Astrocyte of the hippocampus (primary cell): Measurements from ENCODE around the gene STPG1.
A peak's percentile ranks its signal among the peaks of the same experiment; 100 is the strongest.

ENCODE experiments used
- DNase-seq: peaks from one replicate; pipeline ENCODE4 v3.0.0; 2011; ENCODE audit warnings: low read depth, low spot score

Gene STPG1

DNA sequence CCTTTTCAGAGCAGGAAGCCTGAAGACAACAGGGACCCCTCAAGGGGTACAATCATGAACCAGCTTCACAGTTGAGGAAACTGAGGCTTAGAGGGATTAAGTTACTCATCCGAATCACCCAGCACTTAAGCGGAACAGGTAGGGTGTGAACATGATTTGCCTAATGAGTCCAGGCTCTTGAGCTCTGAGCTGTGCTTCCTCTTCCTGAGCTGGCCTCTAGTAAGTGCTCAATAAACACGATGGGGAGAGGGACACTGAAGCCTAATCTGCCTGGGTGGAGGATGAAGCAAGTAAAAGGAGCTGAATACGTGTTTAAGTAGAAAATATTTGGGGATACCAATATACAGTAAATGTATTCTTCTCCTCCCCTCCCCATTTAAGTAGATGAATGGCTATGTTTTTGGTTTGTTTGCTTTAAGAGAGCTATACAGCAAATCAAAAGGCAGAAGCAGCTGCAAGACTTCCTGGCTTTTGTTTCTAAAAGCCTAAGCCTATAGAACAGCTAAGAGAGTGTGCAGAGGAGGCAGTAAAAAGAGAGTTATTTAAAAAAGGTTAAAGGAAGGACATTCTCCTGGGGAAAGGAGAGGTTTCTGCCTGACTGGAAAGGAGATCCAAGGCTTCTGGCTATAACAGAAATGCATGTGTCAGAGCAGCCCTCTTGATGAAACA is 20.5 kb downstream of the STPG1 start:
- DNase-seq: no peak

DNA sequence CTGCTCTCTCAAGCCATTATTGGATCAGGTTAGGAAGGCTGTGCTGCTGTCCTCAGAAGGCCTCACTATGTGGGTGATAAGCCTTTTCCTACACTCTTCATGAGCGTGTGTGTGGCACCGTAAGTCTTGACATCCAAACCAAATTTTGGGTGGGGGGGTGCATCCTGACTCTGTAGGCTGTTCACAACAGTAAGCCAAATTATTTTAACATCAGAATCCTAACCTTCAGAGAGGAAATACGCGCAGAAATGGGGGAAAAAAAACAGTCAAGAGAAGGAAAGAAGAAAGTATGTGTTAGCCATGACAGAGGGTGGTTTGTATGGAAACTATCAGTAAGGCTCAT is 21.0 kb downstream of the STPG1 start:
- DNase-seq: no peak

DNA sequence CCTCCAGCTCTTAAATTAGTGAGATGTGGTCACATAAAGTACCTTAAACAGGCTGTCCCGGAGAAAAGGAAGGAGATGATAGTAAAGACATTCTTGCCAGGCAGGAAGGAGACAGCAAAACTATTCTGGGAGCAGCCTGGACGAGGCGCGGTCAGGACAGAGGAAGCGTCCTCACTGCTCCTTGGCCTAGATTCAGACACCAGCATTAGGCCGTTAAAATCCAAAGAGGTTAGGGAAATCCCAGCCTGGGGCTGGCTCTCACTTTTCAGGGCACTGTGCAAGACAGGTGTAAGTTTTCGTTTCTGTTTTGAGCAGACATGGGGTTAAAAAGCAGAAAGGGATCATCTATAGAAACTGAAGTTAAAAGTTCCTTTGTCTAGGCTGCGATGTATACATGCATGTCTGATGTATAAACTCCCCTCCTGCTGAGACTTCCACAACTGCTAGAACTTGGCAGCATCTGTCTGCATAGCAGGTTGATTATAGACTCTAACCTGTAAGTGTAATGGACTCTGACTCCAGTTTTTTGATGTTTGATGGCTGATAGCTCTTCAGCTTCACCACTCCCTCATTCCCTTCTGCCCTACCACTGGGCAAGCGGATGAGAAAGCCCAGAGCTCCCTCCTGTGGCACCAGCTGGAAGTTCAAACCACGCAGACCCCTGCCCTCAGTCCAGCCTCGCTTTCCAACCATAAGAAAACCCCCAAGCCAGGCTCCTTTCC is 21.5 kb downstream of the STPG1 start:
- peak; percentile 78 for DNase-seq

DNA sequence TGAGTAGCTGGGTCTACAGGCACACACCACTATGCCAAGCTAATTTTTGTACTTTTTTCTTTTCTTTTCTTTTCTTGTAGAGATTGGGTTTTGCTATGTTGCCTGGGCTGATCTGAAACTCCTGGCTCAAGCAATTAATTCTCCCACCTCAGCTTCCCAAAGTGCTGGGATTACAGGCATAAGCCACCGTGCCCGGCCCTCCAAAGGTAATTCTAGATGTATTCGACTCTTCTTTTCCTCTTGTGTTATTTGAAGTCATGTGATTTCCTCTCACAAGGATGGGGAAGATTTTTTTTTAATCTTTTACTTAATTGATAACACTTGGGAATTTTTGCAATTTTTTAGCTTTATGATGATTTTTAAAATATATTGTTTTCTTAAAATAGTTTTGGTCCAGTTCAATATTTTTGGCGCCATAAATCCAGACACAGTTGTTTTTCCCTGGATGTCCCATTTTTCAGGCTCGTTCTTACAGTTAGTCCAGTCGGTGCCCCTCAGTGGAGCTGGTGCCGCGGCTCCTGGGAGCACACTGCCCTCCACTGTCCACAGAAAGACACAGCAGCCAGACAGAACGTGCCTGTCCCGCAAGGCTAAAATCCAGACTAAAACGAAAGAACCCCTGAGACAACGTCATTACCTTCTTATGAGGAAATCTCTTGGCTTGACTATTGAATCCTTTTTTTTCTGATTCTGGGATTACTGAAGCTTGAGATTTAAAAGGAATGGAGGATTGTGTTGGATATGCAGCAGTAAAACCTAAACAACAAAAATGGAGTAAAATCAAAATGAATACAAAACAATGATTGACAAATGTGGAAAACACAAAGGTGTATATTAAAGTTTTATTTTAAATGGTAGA is 22.4 kb downstream of the STPG1 start:
- peak; percentile 89 for DNase-seq

DNA sequence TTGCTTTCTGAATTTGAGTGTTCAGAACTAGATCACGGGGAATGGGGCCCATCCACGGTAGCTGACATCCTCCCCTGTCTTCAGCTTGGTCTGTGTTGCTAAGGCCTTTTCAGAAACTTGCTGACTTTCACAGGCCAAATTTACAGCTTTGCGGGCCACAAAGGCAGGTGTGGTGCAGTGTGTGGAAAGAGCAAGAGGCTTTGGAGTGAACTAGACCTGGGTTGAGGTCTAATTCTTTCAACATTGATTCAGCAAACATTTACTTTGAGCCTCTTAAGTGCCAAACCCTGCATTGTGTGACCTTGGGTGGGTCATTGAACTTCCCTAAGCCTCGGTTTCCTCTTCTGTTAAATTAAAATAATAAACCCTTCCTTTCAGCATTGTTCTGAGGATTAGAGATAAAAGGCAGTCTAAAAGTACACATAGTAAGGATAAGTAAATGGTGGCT is 24.3 kb downstream of the STPG1 start:
- no peak for DNase-seq

DNA sequence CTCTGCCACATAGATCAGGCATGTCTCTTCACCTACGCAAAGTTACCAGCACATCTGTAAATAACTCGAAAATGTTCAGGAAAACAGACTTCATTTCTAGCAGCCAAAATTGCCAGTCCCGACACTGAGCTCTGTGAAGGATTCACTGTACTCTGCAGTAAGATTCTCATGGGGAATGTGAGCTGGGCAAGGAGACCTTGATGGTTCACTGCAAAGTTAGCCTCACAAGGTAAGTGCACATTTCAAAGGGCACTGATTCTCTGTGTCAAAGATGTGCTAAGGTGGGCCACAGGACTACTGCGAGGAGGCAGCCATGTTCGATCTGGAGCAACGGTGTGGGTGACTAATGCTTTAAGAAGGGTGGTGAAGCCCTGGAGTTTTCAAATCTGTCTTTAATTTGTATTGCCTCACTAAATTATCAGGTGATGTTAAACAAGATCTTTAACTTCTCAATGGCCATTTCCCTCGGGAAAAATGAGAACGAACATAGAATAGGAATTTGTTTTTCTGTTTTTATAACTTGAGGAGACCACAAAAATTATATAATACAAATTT is 25.2 kb downstream of the STPG1 start:
- no peak for DNase-seq

DNA sequence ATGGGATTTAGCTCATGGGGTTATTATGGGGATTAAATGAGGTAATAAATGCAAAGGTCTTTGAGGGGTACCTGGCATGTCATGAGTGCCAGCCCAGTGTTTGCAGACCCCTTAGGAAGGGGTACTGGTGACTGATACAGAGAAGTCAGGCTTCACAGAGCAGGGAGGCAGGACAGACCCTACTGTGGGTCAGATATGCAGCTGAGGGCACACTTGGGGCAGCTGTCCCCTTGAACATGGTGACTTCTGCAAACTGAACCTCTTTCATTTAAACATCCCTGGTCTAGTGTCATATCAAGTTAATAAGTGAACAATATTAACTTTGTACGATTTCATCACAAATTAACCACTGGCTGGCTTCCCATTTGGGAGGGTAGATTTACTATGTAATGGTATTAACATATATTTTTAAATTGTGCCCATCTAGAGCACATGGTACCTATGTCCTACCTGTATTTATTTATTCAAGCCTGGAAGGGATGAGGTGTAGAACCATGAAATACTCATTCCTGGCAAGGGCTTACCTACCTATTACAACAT is 25.9 kb downstream of the STPG1 start:
- no peak for DNase-seq

DNA sequence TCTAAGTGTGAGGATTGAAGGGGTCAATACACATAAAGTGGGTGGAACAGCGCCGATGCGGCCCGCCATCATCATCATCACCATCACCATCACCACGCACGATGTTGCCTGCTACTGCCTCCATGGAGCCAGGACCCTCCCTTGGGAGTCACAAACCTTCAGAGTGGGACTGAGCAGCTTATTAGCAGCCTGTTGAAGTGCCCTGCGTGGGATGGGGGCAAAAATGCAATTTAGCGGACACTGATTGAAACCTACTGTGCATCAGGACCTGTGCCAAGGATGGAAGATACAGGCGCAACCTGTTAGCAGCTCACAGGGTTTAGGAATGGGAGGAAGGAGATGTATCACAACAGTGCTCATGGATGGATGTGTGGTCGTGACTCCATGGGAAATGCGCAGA is 26.7 kb downstream of the STPG1 start:
- no peak for DNase-seq

DNA sequence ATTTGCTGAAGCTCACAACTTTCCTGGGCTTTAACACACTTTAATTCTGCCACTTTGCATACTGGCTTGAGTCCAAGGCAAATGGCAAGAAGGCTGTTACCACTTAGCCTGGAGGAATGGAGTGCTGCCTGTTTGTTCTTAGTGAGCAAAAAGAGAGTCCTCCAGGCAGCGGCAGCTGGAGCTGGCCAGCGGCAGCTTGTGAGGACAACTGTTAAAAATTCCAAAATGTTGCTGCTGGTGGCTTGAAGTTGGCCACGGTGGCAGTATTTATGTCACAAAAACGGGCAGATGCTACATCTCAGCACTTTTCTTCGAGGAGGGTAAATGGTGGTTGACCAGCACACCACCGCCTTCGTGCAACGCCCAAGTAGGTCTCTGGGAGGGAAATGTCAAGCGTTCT is 27.3 kb downstream of the STPG1 start:
- peak; percentile 74 for DNase-seq

DNA sequence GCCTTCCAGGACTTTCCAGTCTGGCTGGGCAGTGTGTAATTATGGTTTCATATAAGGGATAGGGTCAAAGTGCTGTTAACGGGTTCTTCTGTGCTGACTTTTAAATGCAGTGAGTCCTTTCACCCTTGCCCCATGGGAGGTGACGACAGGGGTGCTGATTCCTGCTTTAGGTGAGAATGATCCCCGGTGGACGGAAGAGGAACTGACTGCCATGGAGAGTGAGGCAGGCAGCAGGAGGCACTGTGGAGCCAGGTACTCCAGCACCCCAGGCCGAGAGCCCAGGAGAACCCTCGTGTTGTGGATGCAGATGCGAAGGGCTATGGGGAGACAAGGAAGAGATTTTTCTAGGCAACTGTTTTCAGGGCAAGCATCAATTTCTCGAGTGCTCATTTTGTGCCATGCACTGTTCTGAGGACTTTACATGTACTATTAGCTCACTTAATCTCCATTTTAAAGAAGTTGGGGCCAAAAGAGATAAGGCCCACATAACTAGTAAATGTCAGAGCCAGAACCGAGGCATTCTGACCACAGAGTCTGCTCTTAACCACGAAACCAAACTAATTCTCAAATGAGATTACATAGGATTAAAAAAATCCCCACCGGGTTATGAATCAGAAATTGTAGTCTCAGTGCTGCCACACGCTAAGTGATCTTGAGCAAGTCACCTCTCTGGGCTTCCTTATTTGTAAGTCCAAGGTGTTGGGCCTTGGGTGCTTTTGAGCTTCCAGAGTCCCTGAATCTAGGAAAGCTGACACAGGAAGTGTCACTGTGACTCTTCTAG is 28.2 kb downstream of the STPG1 start:
- peak; percentile 53 for DNase-seq

DNA sequence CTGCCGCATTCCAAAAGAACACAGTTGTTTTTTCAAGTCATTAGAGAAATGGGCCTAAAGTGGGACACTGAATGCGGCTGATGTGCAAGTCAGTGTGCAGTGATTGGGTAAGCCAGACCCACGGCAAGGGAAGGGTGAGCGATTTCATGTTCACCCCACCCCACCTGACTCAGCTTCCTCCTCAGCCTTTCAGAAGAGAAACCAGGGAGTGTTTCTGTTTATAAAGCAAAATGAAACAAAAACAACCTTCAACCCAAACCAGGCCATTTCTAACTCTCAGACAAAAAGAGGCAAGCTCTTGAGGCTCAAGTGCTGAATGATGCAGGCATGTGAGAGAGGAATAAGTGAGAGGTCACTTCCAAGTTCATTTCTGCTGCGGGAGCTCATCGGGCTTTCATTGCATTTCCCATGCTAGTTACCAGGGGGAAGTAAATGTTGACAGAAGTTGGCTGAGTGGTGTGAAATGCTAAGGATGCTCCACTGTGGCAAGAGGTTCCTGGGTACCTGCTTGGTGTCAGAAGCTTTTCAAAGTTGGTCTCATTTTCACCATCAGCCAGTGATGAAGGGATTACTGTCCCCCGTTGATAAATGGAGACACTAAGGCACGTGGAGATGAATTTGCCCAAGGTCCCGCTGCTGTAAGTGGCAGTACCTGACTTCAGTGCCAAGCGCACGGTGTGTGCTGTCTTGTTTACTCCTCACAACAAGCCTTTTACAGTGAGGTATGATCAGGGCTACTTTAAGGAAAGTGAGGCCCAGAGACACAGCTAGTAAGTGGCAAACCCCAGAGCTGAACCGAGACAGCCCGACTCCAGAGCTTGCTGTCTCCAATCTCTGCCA is 29.1 kb downstream of the STPG1 start:
- peak; percentile 67 for DNase-seq

DNA sequence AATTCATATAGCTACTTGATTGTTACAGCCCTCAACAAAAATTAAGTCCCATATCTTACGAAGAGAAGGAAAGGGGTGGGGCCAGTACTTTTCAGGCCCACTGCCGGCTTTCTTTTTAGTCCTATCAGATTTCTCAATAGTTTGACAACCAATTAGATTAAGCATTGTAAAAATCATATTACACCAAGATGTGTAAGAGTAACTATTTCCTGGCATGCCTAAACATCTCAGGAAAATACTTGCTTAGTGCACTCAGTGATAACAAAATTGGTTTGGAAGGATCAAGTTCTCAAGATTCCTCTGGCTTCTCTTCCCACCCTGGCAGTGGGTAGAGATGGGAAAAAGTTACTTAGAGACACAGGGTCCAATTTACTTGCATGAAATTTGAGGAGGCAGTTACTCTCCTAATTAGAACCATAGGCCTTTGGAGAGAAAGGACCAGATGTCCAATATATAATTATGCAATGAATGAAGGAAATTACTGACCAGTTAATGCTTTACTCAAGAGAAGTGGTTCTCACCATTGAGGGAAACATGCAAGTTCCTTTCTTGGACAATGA is 30.1 kb downstream of the STPG1 start:
- no peak for DNase-seq

DNA sequence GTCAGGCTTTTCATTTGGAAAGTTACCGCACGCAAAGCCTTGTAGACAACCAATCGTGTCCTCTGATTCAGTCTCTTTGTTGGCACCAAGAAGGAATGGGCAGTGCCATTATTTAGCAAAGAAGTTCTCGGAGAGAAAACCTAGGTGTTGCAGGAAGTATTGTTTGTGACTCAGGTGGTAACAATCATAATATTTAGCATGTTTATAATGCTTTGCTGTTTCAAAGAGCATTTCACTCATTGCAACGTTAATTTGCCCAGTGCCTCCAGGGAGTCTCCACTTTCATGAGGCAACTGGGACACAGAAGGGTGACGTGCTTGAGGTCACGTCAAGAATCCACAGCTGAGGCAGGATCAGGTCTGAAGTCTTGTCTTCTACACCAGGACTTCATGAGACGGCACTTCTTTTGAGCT is 31.4 kb downstream of the STPG1 start:
- DNase-seq: no peak

DNA sequence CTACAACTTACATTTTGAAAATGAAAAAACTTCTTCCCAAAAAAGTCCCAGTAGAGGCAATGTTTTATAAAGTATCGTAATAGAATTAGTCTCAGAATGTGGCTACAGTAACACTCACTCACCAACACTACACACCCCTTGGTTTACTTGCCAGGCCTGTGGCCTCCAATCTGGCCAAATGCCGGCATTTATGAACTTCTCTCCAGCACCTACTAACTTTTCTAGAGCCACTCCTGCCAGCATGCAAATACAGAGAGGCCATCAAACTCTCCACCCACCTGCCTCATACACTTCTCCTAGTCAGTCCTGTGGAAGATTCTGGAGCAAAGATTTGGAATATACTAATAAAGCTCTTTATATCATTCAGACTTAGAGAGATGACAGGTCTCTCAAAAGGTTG is 32.3 kb downstream of the STPG1 start:
- DNase-seq: no peak

DNA sequence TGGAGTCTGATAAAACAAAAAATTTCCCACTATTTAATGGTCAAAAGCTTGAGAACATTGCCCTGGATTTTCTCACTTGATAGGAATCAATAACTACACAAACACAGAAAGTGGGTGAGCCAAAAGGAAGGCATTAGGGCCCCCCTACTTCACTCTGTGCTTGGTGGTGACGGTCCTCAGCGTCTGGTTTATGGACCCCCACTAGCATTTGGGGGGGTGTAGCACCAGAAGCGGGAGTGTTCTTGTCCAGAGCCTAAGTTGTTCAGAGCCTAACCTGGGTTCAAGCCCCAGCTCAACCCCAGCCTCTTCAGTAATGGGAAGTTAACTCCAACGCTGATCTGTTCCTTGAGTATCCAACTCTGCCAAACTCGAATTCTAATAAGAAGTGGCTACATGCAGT is 33.1 kb downstream of the STPG1 start:
- DNase-seq: no peak

DNA sequence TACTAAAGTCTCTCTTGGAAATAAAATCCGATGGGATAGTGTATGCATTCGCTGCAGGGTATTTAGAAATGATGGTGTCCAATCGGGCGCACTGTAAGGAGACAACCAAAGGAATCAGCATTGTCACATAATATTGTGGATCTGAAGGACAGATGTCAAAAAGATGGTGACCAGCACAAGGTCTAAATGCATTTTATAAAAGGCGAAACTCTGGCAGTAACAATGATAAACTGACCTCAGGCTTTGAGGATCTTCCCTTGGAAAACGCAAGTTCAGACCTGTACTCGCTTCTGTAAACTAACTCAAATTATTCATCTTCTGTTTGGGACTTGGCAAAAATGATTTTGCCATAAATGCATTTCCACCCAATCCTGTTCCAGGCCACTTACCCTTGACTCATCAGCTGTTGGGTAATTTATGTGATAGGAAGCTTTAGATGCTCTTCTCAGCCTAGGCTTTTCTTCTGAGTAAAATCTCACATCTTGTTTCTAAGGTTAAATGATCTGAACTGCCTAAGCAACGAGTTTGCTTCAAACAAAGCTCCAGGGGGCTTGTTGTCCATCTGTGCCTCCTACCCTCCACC is 33.8 kb downstream of the STPG1 start:
- no peak for DNase-seq

DNA sequence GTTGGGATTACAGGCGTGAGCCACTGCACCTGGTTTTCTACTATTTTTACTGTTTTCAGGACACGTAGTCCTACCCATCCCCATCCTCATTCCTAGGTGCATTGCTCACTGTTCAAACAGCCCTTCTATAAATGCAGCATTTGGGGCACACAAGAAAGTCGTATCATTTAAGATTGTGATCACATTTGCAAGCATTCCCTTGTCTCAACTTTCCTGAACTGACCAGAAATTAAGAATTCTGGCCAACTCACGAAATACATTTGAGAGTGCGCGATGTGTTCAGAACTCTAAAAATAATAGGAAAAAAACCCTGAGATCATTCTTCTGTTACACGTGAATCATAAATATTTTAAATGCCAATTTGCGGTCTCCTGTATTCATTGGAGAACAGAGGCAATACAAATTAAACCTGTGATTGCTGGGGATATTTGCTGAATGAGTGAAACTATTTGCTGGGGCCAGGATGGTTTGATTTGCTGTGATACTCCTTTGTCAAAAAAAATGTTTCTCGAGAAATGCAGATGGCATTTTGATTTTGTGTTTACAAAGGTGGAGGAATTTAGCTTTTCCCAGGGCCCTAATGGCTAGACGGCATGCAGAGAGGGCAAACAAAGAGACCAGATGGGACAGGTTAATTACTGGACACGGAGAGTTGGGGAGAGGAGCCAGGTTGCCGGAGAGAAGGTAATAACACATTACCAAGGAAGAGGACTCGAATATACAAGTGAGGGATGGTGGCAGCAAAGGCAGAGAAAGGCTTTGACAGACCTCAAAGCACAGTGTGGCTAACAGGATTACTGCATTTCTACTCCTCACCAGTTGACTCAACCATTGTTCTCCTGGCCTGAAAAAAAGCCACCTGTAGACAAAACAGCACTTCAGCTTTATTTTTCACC is 38.4 kb downstream of the STPG1 start:
- peak; percentile 74 for DNase-seq

DNA sequence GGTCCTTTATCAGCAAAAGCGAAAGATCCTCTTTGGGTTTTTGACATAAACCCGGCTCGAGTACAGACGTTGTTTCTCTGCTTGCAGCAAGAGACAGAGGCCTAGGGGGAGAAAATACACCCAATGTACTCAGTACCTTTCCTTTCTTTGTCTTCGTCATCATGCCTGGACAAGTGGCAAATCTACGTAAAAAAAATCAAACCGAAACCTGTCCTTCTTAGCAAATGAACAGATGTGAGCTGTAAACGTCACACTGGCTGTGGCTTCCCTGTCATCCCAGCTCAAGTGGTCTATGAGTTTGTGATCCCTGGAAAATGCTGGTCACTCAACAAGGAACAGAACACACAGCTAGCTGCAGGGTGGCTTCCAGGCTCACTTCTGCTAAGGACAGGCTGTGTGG is 39.9 kb downstream of the STPG1 start:
- no peak for DNase-seq

DNA sequence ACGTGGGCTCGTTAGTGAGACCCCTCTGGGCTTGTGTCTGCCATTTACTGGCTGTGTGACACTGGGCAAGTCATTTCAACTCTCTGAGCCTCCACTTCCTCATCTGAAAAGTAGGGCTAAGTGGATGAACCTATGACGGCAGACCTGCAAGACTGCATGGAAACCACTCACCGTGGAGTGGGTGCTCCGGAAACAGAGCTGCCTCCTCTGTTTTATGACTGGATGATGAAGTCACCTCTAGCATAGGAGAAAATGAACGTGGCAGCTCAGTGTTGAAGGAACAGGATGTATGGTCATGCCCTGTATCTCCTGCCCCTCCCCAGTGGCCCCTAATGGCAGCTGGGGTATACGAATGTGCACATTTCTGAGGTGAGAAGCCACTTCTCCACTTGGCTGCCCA is 40.5 kb downstream of the STPG1 start:
- no peak for DNase-seq
